Measurements from ENCODE around the gene ERBIN.
A peak's percentile ranks its signal among the peaks of the same experiment; 100 is the strongest.

Gene ERBIN

DNA sequence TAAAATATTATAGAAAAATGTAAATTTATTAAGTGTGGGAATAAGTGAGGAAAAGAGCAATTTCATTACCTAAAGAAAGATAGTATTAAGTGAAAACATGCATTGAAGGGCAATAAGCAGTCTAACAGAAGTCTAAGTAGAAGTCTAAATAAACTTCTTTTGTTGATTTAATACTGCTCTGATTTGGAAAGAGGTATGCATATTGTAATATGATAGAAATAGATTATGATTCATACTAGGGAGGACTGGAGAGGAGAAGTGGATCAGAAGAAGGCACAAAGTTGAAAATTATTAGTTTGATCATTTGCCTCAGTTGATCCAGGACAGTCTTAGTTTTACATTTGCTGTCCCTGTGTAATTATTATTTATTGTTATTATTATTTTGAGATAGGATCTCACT is 6.6 kb upstream of the ERBIN start:
- FAIRE-seq (no peak), DNase-seq (ENCODE audit: insufficient read length) (no peak)
- no peak for TF ChIP-seq POLR2A (IDR thresholded peaks at IDR 0.05; ENCODE audit: low read depth, low read length)
- TF ChIP-seq TAF1 (IDR thresholded peaks at IDR 0.05; ENCODE audit: borderline replicate concordance, low read depth, low read length), result no peak
- TF ChIP-seq POLR2AphosphoS5 (IDR thresholded peaks at IDR 0.05; ENCODE audit: low read depth, low read length), result no peak

DNA sequence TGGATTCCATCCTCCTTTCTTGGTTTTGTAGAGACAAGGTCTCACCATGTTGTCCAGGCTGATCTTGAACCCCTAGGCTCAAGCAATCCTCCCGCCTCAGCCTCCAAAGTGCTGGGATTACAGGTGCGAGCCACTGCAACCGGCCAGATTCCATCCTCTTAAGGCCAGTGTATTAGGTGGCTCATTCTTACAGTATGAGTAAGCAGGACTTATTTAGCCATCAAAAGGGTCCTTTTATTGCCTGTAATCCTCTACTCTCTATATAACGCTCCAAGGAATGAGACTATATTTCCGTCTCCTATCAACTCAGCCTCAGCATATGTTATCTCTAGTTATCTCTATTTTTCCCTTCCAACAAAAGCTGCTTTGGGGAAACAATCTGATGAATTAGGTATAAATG is 3.0 kb upstream of the ERBIN start:
- FAIRE-seq (no peak), DNase-seq (ENCODE audit: insufficient read length) (no peak)
- TF ChIP-seq POLR2AphosphoS5 (IDR thresholded peaks at IDR 0.05; ENCODE audit: low read depth, low read length) (no peak), TAF1 (IDR thresholded peaks at IDR 0.05; ENCODE audit: borderline replicate concordance, low read depth, low read length) (no peak), POLR2A (IDR thresholded peaks at IDR 0.05; ENCODE audit: low read depth, low read length) (no peak)

DNA sequence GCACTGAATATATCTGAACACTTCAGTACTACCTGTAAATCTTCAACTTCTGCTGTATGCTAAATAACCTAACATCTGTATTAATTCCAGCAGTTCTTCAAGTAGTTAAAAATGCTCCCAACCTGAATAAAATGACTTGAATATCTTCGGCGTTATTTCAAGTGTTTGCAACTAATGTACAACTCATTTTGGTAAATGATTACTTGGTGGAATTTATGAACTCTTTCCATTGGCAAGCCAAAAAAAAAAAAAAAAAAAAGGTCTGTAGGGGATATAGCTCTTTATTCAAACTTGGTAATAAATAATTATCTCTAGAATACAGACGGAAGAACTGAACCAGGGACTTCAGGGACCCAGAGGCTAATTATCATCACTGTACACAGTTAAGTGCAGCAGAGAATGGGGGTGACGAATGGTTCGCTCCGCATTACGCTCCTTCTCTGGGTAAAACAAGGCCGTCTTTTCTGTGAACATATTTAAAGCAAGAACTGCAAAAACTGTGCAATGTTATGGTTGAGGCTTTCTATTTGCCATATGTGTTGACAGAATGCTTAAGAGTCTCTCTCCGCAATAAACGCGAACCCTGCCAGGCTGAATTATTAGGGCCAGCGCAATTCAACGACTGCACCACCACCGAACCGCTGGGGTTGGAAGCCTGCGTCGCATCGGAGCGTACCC is 1.9 kb upstream of the ERBIN start:
- FAIRE-seq (peak; percentile 92), DNase-seq (ENCODE audit: insufficient read length) (no peak)
- no peak for TF ChIP-seq POLR2A (IDR thresholded peaks at IDR 0.05; ENCODE audit: low read depth, low read length)
- TF ChIP-seq POLR2AphosphoS5 (IDR thresholded peaks at IDR 0.05; ENCODE audit: low read depth, low read length), result no peak
- TF ChIP-seq TAF1 (IDR thresholded peaks at IDR 0.05; ENCODE audit: borderline replicate concordance, low read depth, low read length), result no peak

DNA sequence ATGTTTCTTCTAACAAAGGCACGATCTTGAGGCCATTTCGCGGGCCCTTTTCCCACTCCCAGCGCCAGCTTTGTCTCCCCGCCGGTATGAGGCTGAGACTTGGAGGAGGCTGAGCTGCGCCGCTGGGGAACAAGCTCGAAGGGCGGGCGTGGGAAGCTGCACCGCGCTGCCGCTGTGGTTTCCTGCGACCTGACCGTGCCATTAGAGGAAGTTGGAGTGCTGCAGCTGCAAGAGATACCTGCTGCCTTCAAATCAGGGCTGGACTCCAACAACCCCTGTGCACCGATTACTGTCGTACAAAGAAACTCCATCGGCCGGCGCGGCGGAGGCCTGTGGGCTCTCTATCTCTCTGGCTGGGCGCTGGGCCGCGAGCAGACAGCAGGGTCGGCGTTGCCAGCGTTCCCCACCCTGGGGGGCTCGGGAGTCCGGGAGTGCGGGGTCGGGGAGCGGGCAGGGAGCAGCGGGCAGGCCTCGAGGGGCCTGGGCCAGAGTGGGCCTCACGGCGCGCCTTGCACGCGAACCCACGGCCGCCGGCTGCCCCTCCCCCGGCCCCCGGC is 1.3 kb upstream of the ERBIN start:
- peak; percentile 58 for DNase-seq (ENCODE audit: insufficient read length)
- FAIRE-seq, result no peak
- TF ChIP-seq POLR2A (IDR thresholded peaks at IDR 0.05; ENCODE audit: low read depth, low read length) (peak; percentile 76), POLR2AphosphoS5 (IDR thresholded peaks at IDR 0.05; ENCODE audit: low read depth, low read length) (peak; percentile 58), TAF1 (IDR thresholded peaks at IDR 0.05; ENCODE audit: borderline replicate concordance, low read depth, low read length) (no peak)

DNA sequence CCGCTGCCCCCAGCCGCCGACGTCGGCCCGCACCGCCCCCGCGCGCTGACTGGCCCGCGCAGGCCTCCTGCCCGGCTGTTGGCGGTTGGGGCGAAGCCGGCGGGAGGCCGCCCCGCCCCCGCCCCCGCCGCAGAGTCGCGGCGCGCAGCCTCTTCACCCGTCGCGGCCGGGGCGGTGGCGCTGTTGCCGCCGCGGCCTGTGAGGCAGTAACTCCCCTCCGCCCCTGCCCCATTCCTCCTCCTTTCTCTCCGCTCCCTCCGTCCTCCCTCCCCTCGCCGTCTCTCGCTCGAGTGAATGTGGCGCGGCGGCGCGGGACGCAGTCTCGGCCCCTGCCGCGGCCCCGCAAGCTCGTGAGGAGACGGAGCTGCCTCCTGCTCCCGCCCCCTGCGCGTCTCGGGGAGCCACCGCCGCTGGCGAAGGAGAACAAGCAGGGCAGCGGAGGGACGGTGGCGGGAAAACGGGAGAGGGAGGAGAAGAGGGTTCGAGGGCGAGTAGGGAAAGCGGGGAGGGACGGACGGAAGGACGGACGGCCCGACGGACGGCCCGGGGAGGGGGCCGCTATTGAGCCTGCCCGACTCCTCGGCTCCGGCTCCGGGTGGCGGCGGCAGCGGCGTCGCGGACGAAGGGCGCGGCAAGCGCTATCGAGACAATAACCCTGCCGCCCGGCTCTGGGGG is 637 bp upstream of the ERBIN start:
- peak; percentile 95 for FAIRE-seq
- TF ChIP-seq POLR2AphosphoS5 (IDR thresholded peaks at IDR 0.05; ENCODE audit: low read depth, low read length) (peak; percentile 62), TAF1 (IDR thresholded peaks at IDR 0.05; ENCODE audit: borderline replicate concordance, low read depth, low read length) (no peak)
- DNase-seq (ENCODE audit: insufficient read length), result peak; percentile 63

DNA sequence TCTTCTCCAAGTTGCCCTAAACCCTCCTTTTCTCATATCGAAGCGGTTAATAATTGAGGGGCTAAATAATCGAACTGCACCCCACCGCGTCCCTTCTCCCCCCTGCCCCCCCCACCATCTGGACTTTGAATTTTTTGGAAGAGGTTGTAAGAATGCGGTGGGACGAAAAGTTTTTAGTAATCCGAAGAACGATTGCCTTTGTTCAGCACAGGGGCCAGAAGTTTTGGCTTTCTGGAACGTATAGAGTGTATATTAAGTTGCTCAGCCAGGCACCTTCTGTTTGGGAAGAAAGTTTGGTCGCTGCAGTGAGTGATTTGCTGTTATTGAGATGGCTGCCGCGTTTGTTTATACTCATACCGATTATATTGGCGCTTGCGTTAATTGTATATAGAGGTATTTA is 518 bp downstream of the ERBIN start:
- TF ChIP-seq TAF1 (IDR thresholded peaks at IDR 0.05; ENCODE audit: borderline replicate concordance, low read depth, low read length) (no peak), POLR2A (IDR thresholded peaks at IDR 0.05; ENCODE audit: low read depth, low read length) (no peak), POLR2AphosphoS5 (IDR thresholded peaks at IDR 0.05; ENCODE audit: low read depth, low read length) (no peak; the same call in 1 of the 2 replicates)
- no peak for FAIRE-seq

DNA sequence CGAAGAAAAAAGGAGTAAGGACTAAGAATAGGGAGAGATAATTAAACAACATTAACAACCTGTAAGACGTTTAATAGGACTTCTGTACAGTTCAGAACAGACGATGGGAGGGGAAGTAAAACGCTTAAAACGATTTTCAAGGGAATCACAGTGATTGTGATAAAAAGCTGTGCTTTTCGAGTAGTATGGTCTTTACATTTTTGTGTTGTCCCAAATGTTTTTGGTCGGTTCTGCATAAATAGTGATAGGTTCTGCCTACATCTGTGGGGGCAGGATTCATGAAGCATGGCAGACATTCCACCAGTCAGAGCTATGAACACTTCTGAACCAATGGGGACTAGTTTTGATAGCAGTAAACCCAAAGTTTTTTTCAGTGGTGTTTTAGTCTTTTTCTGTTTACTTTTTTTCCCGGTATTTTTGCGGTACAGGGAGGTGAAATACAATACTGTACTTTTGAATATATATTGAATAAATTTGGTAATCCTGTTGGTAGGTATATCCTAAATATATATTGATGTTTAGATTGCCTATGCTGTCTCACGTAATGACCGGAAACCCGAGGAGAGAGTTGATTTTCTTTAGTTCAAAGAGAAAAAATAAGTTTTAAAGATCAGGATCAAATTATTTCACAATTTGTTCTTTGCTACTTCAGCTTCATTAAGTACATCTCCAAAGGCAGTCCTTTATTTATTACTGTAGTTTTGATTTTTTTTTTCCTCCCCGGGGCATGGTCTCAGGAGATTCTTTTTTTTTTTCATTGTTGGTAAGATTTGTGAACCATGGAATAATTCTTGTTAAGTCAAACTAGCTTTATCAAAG is 1.3 kb downstream of the ERBIN start:
- no peak for TF ChIP-seq POLR2AphosphoS5 (IDR thresholded peaks at IDR 0.05; ENCODE audit: low read depth, low read length)
- no peak for TF ChIP-seq TAF1 (IDR thresholded peaks at IDR 0.05; ENCODE audit: borderline replicate concordance, low read depth, low read length)
- no peak for TF ChIP-seq POLR2A (IDR thresholded peaks at IDR 0.05; ENCODE audit: low read depth, low read length)
- DNase-seq (ENCODE audit: insufficient read length) (no peak), FAIRE-seq (peak; percentile 53)

More for the DNA sequence above, 518 bp downstream of the ERBIN start:
- DNase-seq (ENCODE audit: insufficient read length), result no peak

DNA sequence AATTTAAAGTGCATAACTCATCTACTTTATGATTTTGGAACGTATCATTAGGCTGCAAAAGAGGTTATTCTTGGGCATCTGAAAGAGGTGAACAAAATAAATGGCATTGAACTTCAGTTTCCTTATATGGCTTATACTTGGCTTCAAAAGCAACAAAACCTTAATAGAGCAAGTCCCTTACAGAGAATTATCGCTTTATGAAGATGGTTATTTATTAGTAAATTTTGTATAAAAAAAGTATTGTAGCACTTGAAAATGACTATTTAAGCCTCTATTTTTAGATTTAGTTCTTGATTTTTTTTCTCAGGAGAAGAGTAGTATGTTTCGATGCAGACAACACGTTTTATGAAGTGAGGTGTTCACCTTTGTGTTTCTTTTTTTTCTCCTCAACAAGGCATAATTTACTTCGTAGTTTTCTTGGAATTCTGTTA is 2.0 kb downstream of the ERBIN start:
- DNase-seq (ENCODE audit: insufficient read length), result no peak

GRCh38 chr5:65928860-65929259 is 2.5 kb downstream of the ERBIN start:
- FAIRE-seq, result no peak
- TF ChIP-seq POLR2AphosphoS5 (IDR thresholded peaks at IDR 0.05; ENCODE audit: low read depth, low read length) (no peak), TAF1 (IDR thresholded peaks at IDR 0.05; ENCODE audit: borderline replicate concordance, low read depth, low read length) (no peak), POLR2A (IDR thresholded peaks at IDR 0.05; ENCODE audit: low read depth, low read length) (no peak)

More for the DNA sequence above, 2.0 kb downstream of the ERBIN start:
- no peak for TF ChIP-seq POLR2A (IDR thresholded peaks at IDR 0.05; ENCODE audit: low read depth, low read length)
- no peak for TF ChIP-seq TAF1 (IDR thresholded peaks at IDR 0.05; ENCODE audit: borderline replicate concordance, low read depth, low read length)
- TF ChIP-seq POLR2AphosphoS5 (IDR thresholded peaks at IDR 0.05; ENCODE audit: low read depth, low read length), result no peak
- FAIRE-seq, result no peak

DNA sequence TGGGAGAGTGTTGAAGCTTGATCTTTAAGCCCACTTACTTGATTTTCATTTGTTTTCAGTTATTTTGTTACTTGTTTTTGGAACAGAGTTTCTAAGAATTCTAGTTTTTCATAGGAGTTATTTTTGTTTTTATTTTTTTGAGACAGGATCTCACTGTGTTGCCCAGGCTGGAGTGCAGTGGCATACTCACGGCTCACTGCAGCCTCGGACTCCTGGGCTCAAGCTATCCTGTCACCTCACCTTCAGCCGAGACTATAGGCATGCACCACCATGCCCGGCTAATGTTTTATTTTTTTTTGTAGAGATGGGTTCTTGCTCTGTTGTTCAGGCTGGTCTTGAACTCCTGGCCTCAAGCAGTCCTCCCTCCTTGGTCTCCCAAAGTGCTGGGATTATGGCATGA is 6.3 kb downstream of the ERBIN start:
- DNase-seq (ENCODE audit: insufficient read length), result no peak
- no peak for TF ChIP-seq POLR2AphosphoS5 (IDR thresholded peaks at IDR 0.05; ENCODE audit: low read depth, low read length)
- TF ChIP-seq POLR2A (IDR thresholded peaks at IDR 0.05; ENCODE audit: low read depth, low read length), result no peak
- no peak for TF ChIP-seq TAF1 (IDR thresholded peaks at IDR 0.05; ENCODE audit: borderline replicate concordance, low read depth, low read length)
- no peak for FAIRE-seq

More at GRCh38 chr5:65928860-65929259, 2.5 kb downstream of the ERBIN start:
- no peak for DNase-seq (ENCODE audit: insufficient read length)

- TF ChIP-seq TAF1 (IDR thresholded peaks at IDR 0.05; ENCODE audit: borderline replicate concordance, low read depth, low read length), result no peak
- no peak for TF ChIP-seq POLR2AphosphoS5 (IDR thresholded peaks at IDR 0.05; ENCODE audit: low read depth, low read length)
- no peak for TF ChIP-seq POLR2A (IDR thresholded peaks at IDR 0.05; ENCODE audit: low read depth, low read length)
- FAIRE-seq (no peak), DNase-seq (ENCODE audit: insufficient read length) (no peak)
Observed at GRCh38 chr5:65933295-65933694, 6.9 kb downstream of the ERBIN start.
